AML-193 (cell line): Measurements from ENCODE around the gene MYH6.
A peak's percentile ranks its signal among the peaks of the same experiment; 100 is the strongest.

ENCODE experiments used
- DNase-seq, 2 experiments: peaks; one replicate each; lab custom pipeline; 2025; lab: John Stamatoyannopoulos, UW

MYH6 gene

DNA sequence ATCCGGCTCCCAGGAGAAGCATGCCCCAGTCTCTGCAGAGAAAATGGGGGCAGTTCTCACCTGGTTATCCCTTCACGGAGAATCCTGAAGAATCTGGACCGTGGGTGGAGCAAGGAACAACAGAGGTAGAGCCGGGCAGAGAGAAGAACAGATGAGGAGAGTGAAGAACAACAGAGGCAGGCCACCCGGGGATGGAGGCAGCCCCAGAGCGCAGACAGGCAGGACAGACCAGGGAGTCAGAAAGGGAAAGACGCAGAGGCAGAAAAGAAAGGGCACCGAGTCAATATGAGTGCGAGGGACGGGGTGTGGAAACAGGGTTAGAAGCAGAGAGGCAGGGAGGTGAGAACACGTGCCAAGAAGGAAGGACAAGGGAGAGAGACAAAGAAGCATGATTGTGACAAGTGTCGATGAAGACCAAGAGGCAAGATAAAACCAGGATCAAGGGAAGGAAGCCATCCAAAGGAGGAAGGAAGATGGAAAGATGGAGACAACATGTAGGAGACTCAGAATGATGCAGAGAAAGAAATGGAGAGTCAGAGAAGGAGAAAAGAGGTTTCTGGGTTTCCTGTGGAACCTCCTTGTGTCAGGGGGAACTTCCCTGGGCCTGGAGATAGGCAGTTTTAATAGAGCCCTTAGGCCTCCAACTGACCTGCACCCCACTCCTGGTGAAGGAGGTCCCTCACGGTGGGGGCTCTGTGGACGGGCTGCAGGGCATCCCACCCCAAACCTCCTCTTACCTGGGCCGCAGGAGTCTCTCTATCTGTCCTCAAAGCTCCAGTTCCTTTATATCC is at the start of gene MYH6:
Gene MYH6 (minus strand): TSS at position 758 of the 791 bp plus-strand sequence. CDS start 1,050 bp downstream, outside the sequence.
- DNase-seq: no peak

DNA sequence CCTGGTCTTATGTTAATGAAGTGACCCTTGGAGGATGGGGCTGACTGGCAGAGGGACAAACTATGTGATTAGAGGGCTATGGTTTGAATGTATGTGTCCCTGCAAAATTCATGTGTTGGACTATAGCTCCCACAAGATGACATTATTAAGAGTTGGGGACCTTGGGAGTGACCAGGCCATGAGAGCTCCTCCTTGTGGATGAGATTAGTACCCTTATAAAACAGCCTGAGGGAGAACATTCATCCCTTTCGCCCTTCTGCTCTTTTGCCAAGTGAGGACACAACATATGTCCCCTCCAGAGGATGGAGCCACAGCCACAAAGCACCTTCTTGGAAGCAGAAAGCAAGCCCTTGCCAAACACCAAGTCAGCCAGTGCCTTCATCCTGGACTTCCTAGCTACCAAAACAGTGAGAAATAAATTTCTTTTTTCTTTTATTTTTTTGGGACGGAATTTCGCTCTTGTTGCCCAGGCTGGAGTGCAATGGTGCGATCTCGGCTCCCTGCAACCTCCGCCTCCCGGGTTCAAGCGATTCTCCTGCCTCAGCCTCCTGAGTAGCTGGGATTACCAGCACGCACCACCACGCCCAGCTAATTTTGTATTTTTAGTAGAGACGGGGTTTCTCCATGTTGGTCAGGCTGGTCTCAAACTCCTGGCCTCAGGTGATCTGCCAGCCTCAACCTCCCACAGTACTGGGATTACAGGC is 49.0 kb upstream of the MYH6 start:
- DNase-seq: peak in 1 of 2 experiments; percentile 21

DNA sequence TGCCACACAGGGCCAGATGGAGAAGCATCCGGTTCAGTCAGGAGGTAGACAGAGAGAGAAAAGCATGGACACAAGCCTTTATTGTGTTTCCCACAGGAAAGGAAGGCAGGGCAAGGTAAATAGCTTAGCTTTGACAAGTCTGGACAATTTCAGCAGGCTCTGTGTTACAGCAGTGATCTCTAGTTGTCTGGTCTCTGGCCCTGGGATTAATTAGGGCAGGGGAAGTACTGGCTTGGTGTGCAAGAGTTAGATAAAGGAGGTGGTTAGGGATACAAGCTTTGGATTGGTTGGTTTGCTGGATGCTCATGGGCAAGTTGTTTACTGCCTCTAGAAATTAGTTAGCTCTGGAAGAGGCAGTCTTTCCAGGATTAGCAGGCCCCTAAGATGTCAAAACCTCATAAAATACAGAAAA is 46.4 kb upstream of the MYH6 start:
- no peak for DNase-seq

DNA sequence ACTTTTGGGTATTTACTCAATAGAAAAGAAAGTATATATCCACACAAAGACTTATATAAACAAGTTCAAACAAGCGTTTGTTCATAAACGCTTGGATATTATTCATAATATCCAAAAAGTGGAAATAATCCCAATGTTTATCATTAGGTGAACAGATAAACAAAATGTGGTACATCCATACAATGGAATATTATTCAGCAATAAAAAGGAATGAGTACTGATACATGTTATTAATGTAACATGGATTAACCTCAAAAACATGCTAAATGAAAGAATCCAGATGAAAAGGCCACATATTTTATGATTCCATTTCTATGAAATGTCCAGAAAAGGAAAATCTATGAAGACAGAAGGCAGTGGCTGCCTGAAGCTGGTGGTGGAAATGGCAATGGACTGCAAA is 44.2 kb upstream of the MYH6 start:
- DNase-seq: no peak

DNA sequence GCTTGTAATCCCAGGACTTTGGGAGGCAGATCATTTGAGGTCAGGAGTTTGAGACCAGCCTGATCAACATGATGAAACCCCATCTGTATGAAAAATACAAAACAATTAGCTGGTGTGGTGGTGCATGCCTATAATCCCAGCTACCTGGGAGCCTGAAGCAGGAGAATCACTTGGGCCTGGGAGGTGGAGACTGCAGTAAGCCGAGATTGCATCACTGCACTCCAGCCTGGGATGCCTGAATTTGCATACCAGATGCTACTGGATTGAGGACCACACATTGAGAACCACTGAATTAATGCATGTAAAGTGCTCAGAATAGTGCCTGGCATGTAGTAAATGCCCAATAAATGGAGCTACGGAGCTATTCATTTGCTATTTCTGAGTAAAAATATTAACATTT is 42.3 kb upstream of the MYH6 start:
- no peak for DNase-seq

DNA sequence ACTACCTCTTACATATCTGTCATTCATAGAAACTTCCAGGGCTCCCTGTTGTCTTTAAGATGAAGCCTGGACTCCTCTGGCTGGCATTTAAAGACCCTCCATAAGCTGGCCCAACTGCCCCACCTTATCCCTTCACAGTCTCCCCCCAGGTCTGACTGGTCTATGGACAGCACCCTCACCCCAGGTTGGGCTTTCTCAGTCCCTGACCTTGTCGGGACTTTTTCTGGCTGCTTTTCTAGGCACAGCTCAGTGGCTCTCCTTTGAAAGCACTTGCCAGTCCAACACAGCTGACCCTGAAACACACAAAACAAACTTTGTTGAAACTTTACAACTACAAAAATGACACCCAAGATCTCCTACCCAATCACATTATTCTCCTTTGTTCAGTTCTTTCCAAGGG is 41.2 kb upstream of the MYH6 start:
- DNase-seq: no peak

DNA sequence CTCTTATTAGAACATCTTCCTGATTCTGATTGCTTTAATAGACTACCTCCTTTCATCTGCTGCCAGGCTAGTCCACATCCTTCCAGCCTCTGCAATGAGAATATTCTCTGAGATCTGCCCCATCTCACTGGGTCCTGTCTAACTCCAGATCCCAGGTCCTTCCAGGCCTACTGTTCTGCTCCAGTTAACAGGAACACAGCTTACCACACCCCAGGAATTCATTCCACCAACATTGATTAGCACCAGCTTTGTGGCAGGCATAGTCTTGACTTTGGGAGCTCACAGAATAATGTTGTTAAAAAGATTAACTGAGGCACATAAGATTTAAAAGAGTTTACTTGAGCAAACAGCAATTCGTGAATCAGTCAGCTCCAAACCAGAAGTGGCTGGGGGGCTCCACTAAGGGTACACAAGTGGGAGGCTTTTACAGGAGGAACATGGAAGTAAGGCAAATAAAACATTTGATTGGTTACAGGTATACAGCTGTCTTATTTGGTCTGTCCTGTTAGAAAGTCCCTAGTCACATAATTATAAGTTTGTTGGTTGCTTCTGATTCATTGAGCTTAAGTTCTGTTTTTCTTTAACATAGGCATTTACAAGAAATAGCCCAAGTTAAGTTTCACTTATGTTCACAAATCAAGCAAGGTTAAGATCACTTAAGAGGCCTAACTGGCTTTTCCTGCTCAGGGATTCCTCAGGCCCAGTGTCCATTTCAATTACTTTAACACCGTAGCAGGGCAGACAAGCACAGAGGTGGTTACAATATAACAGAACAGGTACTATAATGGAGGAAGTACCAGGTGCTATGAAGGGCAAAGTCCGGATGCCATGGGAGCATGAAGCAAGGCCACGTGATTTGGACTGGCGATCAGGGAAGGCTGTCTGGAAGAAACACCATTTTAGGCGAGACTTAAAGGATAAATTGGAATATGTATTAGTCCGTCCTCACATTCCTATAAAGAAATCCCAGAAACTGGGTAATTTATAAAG is 39.6 kb upstream of the MYH6 start:
- DNase-seq: no peak

DNA sequence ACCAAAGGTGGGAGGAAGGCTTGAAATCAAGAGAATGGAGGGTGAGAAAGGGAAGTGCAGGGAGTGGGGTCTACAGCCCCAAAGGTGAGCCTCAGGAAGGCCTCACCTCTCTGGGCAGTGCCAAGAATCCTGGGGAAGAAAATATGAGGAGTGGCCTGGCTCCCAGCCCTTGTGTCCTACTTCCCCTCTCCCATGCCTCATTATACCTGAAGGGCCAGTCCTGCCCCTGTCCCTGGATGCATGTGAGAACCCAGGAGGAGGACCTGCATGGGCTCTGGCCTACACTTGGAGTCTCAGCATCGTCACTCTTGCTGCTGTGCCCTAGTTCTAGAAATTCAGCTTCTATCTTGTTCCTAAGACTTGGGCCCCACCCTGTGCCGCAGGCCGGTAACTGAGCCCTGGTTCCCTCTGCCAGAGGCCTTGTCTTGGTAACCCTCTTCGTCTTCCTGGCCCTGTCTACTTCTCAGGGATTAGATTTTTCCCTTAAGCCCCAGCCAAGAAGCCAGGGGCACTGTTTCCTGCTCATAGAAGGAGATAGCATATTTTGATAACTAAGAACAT is 38.3 kb upstream of the MYH6 start:
- no peak for DNase-seq

DNA sequence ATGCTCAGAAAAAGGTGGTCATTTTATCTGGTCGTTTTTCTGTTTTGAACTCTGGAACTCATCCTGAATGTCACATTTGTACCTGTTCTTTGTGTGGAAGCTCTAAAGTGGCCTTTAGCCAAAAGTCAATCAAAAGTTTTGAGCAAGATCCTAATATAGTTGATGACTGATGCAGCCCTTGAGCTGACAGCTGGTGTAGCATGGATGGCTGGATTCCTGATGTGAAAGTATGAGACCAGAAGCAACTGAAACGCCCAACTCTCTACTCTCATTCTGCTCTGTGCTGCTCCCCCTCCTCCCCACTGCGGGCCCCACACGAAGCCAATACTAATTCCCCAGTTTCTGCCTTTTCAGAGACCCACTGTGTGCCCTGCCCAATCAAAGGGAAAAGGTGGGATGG is 37.7 kb upstream of the MYH6 start:
- no peak for DNase-seq

DNA sequence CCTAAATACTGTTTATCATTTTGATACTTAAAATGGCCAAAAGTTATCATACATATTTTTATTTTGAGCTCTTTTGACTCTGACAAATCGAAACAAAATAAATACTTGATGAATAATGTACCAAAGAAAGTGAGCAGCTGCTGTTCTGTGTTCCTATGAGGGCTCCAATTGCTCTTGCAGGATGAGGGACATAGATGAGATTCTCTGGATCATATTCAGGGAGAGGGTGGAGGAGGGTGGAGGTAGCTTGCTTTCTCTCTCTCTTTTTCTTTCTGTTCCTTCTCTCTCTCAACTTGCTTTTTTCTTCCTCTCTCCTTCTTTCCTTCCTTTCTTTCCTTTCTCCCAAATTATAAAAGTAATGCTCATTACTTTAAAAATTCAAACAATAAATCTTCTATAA is 36.2 kb upstream of the MYH6 start:
- DNase-seq: no peak

DNA sequence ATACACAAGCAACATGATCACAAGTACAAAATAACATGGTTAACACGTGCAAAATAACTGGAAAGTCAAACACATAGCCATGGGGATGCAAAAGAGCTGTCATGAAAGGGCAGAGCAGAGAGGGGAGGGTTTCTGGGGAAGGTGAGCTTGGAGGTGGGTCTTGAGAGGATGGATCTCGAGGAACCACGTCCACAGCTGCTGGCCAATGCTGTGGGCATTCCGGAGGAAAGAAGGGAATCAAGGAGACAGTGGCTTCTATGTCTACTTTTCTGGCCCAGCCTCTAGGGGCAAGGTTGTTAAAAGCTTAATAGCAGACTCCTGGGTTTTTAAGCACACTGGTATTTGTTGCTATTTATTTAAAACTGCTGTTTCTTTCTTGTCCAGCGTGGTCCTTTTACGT is 35.8 kb upstream of the MYH6 start:
- DNase-seq: no peak

DNA sequence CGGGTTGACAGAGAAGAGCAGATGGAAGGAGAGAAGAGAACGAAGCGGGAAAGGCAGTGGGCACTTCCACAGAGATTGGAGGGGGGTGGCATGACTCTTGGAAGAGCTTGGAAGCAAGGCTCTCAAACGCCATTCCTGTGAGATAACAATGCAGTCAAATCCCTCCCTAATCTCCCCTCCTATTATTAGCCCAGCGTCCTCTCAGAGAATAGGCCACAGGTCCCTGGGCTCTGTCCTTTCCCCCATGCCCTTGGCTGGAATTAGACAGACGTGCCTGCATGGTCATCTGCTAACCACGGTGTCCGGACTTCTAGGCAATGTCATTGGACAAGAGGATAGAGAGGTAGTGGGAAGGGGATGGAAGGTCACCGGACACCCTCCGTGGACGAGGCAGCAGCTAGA is 35.3 kb upstream of the MYH6 start:
- DNase-seq: no peak

DNA sequence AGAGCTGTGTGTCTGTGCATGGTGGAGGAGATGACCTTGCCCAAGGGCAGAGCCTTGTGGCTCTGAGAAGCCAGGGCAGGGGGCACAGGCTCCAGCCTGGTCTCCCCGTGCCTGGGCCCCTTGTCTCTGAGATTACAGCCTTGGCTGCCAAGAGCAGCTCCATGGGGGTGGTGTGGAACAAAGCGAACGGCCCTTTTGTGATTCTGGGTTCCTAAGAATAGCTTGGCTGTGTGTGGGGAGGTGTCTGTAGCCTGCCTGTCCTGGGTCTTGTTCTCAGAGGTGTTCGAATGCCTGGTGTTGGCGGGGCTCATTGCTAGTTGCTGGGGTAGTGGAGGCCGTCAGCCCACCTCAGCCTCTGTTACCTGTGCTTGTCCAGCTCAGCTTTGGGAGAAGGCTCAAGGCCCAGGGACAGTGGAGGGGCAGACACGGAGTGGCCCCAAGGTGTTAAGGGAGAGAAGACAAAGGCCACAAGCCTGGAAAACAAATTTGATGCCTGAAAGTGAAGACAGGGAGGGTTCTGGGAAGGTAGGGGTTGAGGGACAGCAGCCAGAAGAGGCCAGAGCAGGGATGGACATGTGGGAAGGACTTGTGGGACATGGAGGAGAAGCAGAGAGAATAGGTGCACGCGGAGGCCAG is 34.8 kb upstream of the MYH6 start:
- no peak for DNase-seq

DNA sequence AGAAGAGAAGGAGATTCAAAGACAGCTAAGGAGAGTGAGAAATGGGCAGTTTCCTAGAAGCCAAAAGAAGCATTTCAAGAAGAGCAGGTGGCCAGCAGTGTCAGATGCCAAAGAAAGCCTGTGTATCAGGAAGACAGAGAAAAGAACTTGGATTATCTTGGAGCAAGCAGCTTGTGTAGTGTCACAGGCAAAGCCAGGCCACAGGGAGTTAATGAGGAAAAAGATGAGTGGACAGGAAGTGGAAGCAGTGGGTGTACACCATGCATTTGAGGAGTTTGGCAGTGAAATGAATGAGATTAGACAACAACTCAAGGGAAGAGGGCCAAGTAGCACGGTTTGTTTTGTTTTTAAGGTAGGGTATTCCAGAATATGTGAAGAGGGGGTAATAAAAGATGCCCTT is 33.0 kb upstream of the MYH6 start:
- DNase-seq: no peak

DNA sequence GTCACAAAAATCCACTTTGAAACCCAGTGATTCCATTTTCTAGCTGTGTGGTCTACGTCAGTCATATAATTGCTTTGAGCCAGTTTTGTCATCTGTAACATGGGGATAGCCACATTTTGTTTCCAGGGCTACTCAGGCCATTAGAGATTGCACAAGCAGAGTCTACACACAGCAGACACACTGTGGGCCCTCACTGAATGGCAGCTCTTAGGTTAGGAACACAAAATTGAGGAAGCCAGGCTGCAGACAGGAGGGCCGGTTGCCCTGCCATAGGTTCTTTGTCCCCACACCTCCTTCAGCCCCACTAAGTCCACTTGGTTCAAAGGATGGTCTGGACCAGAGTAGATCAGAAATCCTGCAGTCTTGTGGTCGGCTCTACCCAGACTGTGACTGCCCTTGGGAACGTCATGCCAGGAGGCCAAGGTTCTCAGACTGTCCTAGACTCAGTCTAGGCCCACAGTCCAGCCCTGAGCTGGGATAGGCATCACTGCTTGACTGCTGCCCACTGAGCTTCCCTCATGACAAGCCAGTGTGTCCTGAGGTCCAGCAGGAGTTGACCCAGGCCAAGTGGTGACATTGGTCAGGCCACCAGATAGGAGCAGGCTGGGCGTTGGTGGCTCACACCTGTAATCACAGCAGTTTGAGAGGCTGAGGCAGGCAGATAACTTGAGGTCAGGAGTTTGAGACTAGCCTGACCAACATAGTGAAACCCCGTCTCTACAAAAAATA is 31.2 kb upstream of the MYH6 start:
- no peak for DNase-seq

DNA sequence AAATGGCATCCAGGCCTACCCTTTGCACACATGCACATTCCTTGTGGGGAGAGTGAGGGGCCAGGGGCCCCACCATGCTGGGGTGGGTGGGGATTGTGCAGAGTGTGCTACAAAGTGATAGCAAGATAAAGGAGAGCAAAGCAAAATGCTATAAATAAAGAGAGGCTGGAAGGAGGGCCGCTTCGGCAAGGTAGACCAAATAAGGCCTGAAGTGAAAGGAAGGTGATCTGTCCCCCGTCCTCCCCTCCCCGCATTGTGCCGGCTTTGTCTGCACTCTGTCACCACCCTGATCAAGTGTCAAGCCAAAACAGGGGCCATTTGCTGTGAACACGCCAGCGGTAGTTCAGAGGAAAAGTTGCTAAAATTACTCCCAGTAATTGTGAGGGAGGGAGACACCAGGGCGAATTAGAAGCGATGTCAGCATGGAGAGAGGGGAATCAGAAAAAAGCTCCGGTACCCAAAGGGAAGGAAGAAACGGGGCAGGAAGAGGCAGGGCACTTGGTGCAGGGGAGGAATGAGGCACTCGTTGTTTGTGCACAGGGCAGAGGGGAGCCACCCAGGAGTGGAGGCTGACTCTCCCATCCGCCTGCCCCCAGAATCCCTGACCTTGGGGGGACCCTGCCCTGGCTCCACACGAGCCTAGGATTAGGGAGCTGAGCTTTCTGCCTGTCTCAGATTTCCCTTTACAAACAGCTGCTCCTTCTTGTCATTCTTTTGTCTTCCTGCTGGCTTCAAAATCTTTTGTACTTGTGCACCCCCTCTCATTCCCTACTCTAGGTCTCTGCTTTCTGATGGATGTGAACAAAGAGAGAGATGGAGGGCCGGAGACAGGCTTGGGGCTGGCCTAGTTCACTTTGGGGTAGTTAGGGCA is 30.3 kb upstream of the MYH6 start:
- no peak for DNase-seq

DNA sequence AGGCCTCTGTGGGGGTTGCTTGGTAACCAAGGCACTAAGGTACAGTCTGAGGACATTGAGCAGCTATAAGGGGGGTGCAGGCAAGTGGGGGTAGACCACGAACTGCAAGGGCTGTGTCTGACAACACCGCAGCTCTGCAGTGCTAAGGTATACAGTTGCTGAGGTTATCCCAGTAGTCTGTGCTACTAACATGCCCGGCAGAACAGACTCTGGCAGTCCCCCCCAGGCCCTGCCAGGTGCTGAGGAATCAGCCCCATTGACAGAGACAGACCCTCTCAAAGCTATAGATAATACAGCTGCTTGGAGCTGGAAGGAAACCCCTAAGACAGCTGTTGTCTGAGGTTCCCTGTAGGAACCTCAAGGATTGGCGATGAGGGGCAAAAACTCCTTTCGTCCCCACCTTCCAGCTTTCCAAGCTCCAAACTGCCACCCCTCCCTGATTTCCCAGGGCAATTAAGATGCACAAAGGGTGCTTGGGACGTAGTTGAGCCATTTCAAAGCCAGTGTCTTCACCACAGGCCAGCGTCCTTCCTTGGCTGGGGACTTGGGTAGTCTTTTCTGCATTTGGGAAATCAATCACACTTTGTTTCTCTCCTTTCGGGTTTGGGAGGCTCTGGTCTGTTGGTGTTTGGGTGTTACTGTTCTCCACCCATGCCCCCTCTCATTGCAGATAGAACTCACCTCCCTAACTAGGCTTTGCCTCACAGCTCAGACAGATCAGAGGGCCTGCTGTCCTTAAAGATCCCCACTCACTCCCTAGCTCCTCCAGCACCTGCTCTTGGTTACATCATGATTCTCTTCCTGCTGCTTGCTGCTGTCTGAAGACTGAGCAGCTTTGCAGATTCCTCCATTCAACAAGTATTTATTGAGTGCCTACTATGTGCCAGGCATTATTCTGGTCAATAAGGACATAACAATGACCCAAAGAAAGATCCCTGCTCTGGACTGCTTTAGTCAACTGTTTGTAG is 29.3 kb upstream of the MYH6 start:
- no peak for DNase-seq

DNA sequence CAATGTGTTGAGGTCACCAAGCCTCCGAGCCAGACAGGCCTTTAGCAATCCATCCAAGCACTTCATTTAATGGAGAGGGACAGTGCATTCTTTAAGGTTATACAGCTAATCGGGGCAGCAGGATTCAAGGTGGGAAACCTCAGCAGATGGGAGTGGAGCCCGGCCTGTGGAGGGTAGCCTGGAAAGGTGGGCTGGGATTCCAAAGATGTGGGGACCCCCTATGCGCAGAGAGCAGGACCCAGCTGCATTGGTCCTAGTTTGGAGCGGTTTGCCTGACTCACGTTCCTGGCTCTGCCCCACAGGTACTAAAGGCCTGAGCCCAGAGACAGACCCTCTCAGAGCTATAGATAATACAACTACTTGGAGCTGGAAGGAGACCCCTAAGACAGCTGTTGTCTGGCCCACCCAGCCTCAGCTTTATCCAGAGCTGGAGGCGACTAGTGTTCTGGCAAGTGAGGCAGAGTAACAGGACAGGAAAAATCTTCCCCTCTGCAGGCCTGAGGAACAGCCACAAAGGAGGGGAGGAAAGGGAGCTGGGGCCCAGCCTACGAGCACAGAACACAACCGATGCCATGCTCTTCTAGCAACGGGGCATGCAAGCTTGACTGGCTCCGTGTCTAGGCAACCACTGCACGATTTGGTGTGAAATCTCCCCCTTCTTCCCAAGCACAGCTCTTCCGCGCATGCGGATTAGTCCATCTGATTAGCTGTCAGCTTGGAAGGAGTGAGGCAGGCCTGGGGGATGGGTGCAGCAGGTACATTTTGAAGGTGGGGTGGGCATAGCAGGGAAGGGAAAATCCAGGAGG is 28.5 kb upstream of the MYH6 start:
- DNase-seq: no peak
